ENCODE data around the gene ARHGAP25. TPM values are rescaled to one million over a fixed set of nuclear protein-coding genes. Genes with fewer than 3 reads are reported as not detected.
A peak's percentile ranks its signal among the peaks of the same experiment; 100 is the strongest.

ARHGAP25 gene
- total and polyA plus RNA-seq, 7 donors, result 1.1 to 4.8 (median 1.9) TPM

GRCh38 chr2:68764806-68765311 lies 30.2 kb downstream of the ARHGAP25 start:
- WGBS, 3 donors, result 82 to 88% (median 88%) methylated on average over 5 of the region's 5 CpGs

GRCh38 chr2:68765739-68766375 lies 31.2 kb downstream of the ARHGAP25 start:
- H3K36me3 ChIP-seq (ENCODE audit: insufficient read depth in 1 of 2, low read depth in 1 of 2), result no peaks in the 10 kb centered on the region
- H3K4me3 ChIP-seq, result no peak overlapping the region
- ATAC-seq (no peak), DNase-seq (no peak)
- WGBS, 3 donors, result 70 to 75% (median 75%) methylated on average over 4 of the region's 4 CpGs
- H3K27ac ChIP-seq, result no peak overlapping the region
- no peaks in the 10 kb centered on the region for H3K4me1 ChIP-seq
- intact Hi-C loops (cut with DNase I), result no loop called here
- peaks cover 0 to 4% (median 0%) of the 10 kb centered on the region in 3 donors for H3K27me3 ChIP-seq (ENCODE audit: insufficient read depth in 3 of 3, low read length in 2 of 3)
- H3K9me3 ChIP-seq, result no peaks in the 10 kb centered on the region
- no peak for TF ChIP-seq CTCF (IDR thresholded peaks at IDR 0.05)

More at GRCh38 chr2:68764806-68765311, 30.2 kb downstream of the ARHGAP25 start:
- no peak for TF ChIP-seq CTCF (IDR thresholded peaks at IDR 0.05)
- intact Hi-C loops (cut with DNase I), result no loop called here
- ATAC-seq (no peak), DNase-seq (no peak)
- no peaks in the 10 kb centered on the region for H3K36me3 ChIP-seq (ENCODE audit: insufficient read depth in 1 of 2, low read depth in 1 of 2)
- no peak overlapping the region for H3K27ac ChIP-seq
- no peaks in the 10 kb centered on the region for H3K4me1 ChIP-seq
- peaks cover 0 to 4% (median 0%) of the 10 kb centered on the region in 3 donors for H3K27me3 ChIP-seq (ENCODE audit: insufficient read depth in 3 of 3, low read length in 2 of 3)
- H3K9me3 ChIP-seq, result no peaks in the 10 kb centered on the region
- H3K4me3 ChIP-seq, result no peak overlapping the region

- Histone ChIP-seq H3K27me3 (ENCODE audit: insufficient read depth in 3 of 3, low read length in 2 of 3) (peaks cover 0 to 4% (median 0%) of the 10 kb centered on the region in 3 donors), H3K4me3 (no peak overlapping the region), H3K27ac (no peak overlapping the region), H3K36me3 (ENCODE audit: insufficient read depth in 1 of 2, low read depth in 1 of 2) (no peaks in the 10 kb centered on the region), H3K9me3 (no peaks in the 10 kb centered on the region), H3K4me1 (peaks cover 2% of the 10 kb centered on the region)
- 52 to 63% (median 58%) methylated on average over 5 of the region's 5 CpGs for WGBS, 3 donors
- DNase-seq (no peak), ATAC-seq (peak in 1 of 4 donors; percentile 45)
- intact Hi-C loops (cut with DNase I), result no loop called here
- no peak for TF ChIP-seq CTCF (IDR thresholded peaks at IDR 0.05)
These were observed 31.8 kb downstream of the ARHGAP25 start for GRCh38 chr2:68766376-68766845.

- peaks cover 7% of the 10 kb centered on the region for H3K4me1 ChIP-seq
- no peak overlapping the region for H3K27ac ChIP-seq
- no peaks in the 10 kb centered on the region for H3K36me3 ChIP-seq (ENCODE audit: insufficient read depth in 1 of 2, low read depth in 1 of 2)
- no peak for TF ChIP-seq CTCF (IDR thresholded peaks at IDR 0.05)
- intact Hi-C loops (cut with DNase I), result no loop called here
- ATAC-seq (no peak), DNase-seq (no peak)
- no peaks in the 10 kb centered on the region for H3K9me3 ChIP-seq
- H3K27me3 ChIP-seq (ENCODE audit: insufficient read depth in 3 of 3, low read length in 2 of 3), result peaks cover 0 to 4% (median 0%) of the 10 kb centered on the region in 3 donors
- WGBS, 3 donors, result 74 to 85% (median 79%) methylated on average over 19 of the region's 19 CpGs
- no peak overlapping the region for H3K4me3 ChIP-seq
These were observed 32.7 kb downstream of the ARHGAP25 start for GRCh38 chr2:68767031-68767961.
